Activated CD8-positive, alpha-beta memory T cell treated with anti-CD3 and anti-CD28 coated beads, Interleukin-2, amount 50 U/mL, for 48 hours (primary cell): ENCODE measurements around the gene SRP72.

ENCODE experiments used
- DNase-seq: peaks from one replicate; pipeline ENCODE4 v3.0.0-alpha.2; 2020

The SRP72 gene

DNA sequence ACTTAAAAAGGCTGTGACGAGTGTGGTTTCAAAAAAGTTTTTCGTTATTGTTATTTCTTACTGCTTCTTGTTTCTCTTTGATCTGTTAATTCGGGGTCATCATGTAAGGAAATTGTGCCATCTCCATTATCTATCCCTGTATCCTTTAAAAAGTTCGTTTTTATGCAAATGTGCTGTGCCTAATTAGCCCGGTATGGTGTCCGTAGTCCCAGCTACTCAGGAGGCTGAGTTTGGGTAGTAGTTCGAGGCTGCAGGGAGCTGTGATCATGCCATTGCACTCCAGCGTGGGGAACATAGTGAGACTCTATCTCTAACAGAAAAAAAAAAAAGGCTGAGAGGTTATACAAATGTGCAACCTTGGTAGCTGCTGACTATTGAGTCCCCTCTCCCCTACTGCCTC lies 83.2 kb downstream of the SRP72 start:
- DNase-seq = no peak

GRCh38 chr4:56551516-56551915 lies 84.1 kb downstream of the SRP72 start:
- no peak for DNase-seq

DNA sequence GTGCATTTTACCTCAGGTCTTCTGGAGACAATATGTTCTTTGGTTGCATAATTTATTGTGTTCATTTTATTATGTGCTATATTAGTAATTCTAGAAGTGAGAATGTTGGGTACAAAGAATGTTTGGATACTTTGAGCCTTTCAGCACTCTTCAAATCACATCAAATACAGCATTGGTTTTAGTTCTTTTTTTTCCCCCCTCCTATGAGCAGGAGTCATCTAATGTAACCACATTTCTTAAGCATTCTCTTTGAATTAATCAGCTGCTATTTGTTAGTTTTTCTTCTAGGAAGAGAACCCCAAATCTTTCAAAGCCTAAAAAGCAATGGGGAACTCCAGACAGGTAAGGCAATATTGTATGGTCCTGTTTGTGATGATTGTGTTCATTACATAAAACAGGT lies 84.9 kb downstream of the SRP72 start:
- DNase-seq = no peak
